T-helper 1 cell (primary cell): ENCODE measurements around the gene CCDC93.
"Not testable (repeated sequence)": the region's sequence is repeated elsewhere in the genome, so short reads cannot be mapped to it uniquely, and the experiment has no call there.

Experiments
- DNase-seq, 5 donors: peaks; one replicate each; pipeline ENCODE4 v3.0.0-alpha.2; 2012 to 2020

CCDC93 gene

GRCh38 chr2:118045286-118045685, 31.4 kb upstream of the CCDC93 start:
- DNase-seq: no peak

GRCh38 chr2:118044854-118045253, 31.0 kb upstream of the CCDC93 start:
- peak in 1 of 5 donors; percentile 6 for DNase-seq

GRCh38 chr2:118044103-118044716, 30.3 kb upstream of the CCDC93 start:
- DNase-seq: peak in 1 of 5 donors; percentile 26

GRCh38 chr2:118040891-118041290, 27.0 kb upstream of the CCDC93 start:
- DNase-seq: no peak

GRCh38 chr2:118032169-118033013, 18.5 kb upstream of the CCDC93 start:
- peak in 4 of 5 donors; percentile 12 to 46 (median 20) for DNase-seq

GRCh38 chr2:118031566-118031965, 17.7 kb upstream of the CCDC93 start:
- DNase-seq: no peak

GRCh38 chr2:118029025-118029424, 15.2 kb upstream of the CCDC93 start:
- no peak for DNase-seq

- no peak for DNase-seq
Measured at GRCh38 chr2:118021356-118021755, 7.5 kb upstream of the CCDC93 start.

- no peak for DNase-seq
Measured at GRCh38 chr2:118019821-118020220, 6.0 kb upstream of the CCDC93 start.

- peak in 1 of 5 donors; percentile 65 for DNase-seq
Measured at GRCh38 chr2:118016911-118017310, 3.0 kb upstream of the CCDC93 start.

- DNase-seq: not testable (repeated sequence)
Measured at GRCh38 chr2:118015761-118016160, 1.9 kb upstream of the CCDC93 start.

GRCh38 chr2:118014492-118014824, 588 bp upstream of the CCDC93 start:
- DNase-seq: no peak

GRCh38 chr2:118013221-118013723, 598 bp downstream of the CCDC93 start:
- DNase-seq: peak in 4 of 5 donors; percentile 11 to 32 (median 22)

GRCh38 chr2:118012778-118013177, 1.1 kb downstream of the CCDC93 start:
- DNase-seq: no peak

- no peak for DNase-seq
Measured at GRCh38 chr2:118010473-118010872, 3.4 kb downstream of the CCDC93 start.

- DNase-seq: no peak
Measured at GRCh38 chr2:118006861-118007260, 7.0 kb downstream of the CCDC93 start.

- DNase-seq: no peak
Measured at GRCh38 chr2:118006326-118006725, 7.5 kb downstream of the CCDC93 start.

GRCh38 chr2:118003396-118003824, 10.5 kb downstream of the CCDC93 start:
- DNase-seq: peak in 4 of 5 donors; percentile 12 to 77 (median 38)

- no peak for DNase-seq
Measured at GRCh38 chr2:118000041-118000440, 13.8 kb downstream of the CCDC93 start.

- DNase-seq: no peak
Measured at GRCh38 chr2:117997872-117998454, 15.9 kb downstream of the CCDC93 start.

GRCh38 chr2:117996525-117996924, 17.3 kb downstream of the CCDC93 start:
- DNase-seq: no peak

GRCh38 chr2:117994729-117995128, 19.1 kb downstream of the CCDC93 start:
- no peak for DNase-seq

GRCh38 chr2:117989854-117990438, 23.9 kb downstream of the CCDC93 start:
- DNase-seq: no peak
